Measurements from ENCODE around the gene SPRYD7. TPM values are rescaled to one million over a fixed set of nuclear protein-coding genes. Genes with fewer than 3 reads are reported as not detected.

SPRYD7 gene
- polyA plus RNA-seq, 1 donor (not counting 4 experiments of a cell fraction or from before 2014, with no cell fraction given), result 11.3 TPM

GRCh38 chr13:49904729-49905456, 31.2 kb downstream of the SPRYD7 start:
- no peaks in the 10 kb centered on the region for H3K36me3 ChIP-seq (ENCODE audit: control insufficient read depth in 2 of 2, extremely low read depth in 1 of 2, insufficient read depth in 2 of 2, low read length in 2 of 2)
- no peaks in the 10 kb centered on the region for H3K4me1 ChIP-seq (ENCODE audit: control insufficient read depth, extremely low read depth, insufficient read depth, low read length)
- H3K27ac ChIP-seq (ENCODE audit: control insufficient read depth, insufficient read depth, low read length), result no peak overlapping the region
- no peak overlapping the region for H3K9ac ChIP-seq (ENCODE audit: control insufficient read depth, extremely low read depth, insufficient read depth, low read length)
- DNase-seq (ENCODE audit: low read depth, low spot score), result no peak
- H3K79me2 ChIP-seq (ENCODE audit: control insufficient read depth, insufficient read depth, low read length), result no peaks in the 10 kb centered on the region
- H3K4me3 ChIP-seq (ENCODE audit: control insufficient read depth in 2 of 3, extremely low read depth in 1 of 3, insufficient read depth in 2 of 3, low read depth in 1 of 3, low read length in 3 of 3), result no peak overlapping the region
- FAIRE-seq, result no peak
- dilution Hi-C loops (cut with MboI; ENCODE audit: extremely low pct_ligation_motif_present, low sequenced_read_pairs), result no loop called here
- no peaks in the 10 kb centered on the region for H3K9me3 ChIP-seq (ENCODE audit: control insufficient read depth, low read depth, low read length)
- H2AFZ ChIP-seq (ENCODE audit: control insufficient read depth, low read length), result no peak overlapping the region
- H3K9me1 ChIP-seq (ENCODE audit: control insufficient read depth, extremely low read depth, insufficient read depth, low read length), result no peaks in the 10 kb centered on the region
- no peaks in the 10 kb centered on the region for H3K27me3 ChIP-seq (ENCODE audit: control insufficient read depth, extremely low read depth, insufficient read depth, low read length)
- H4K20me1 ChIP-seq (ENCODE audit: control insufficient read depth, extremely low read depth, insufficient read depth, low read length), result no peaks in the 10 kb centered on the region
- no peak for TF ChIP-seq CTCF (optimal IDR thresholded peaks at IDR 0.05 in 1 of 3, IDR thresholded peaks at IDR 0.05 in 1 of 3, conservative IDR thresholded peaks at IDR 0.05 in 1 of 3; ENCODE audit: extremely low read depth in 1 of 3, insufficient read depth in 2 of 3, low read length in 3 of 3)
- no peak for TF ChIP-seq EZH2 (IDR thresholded peaks at IDR 0.05; ENCODE audit: low read length)
- no peak overlapping the region for H3K4me2 ChIP-seq (ENCODE audit: control insufficient read depth, extremely low read depth, insufficient read depth, low read depth, low read length)

GRCh38 chr13:49898792-49899191, 37.3 kb downstream of the SPRYD7 start:
- Histone ChIP-seq H2AFZ (ENCODE audit: control insufficient read depth, low read length) (no peak overlapping the region), H3K79me2 (ENCODE audit: control insufficient read depth, insufficient read depth, low read length) (no peaks in the 10 kb centered on the region), H3K36me3 (ENCODE audit: control insufficient read depth in 2 of 2, extremely low read depth in 1 of 2, insufficient read depth in 2 of 2, low read length in 2 of 2) (no peaks in the 10 kb centered on the region), H3K9ac (ENCODE audit: control insufficient read depth, extremely low read depth, insufficient read depth, low read length) (no peak overlapping the region), H3K9me1 (ENCODE audit: control insufficient read depth, extremely low read depth, insufficient read depth, low read length) (no peaks in the 10 kb centered on the region), H3K4me3 (ENCODE audit: control insufficient read depth in 2 of 3, extremely low read depth in 1 of 3, insufficient read depth in 2 of 3, low read depth in 1 of 3, low read length in 3 of 3) (no peak overlapping the region), H3K4me1 (ENCODE audit: control insufficient read depth, extremely low read depth, insufficient read depth, low read length) (no peaks in the 10 kb centered on the region), H3K4me2 (ENCODE audit: control insufficient read depth, extremely low read depth, insufficient read depth, low read depth, low read length) (no peak overlapping the region), H4K20me1 (ENCODE audit: control insufficient read depth, extremely low read depth, insufficient read depth, low read length) (no peaks in the 10 kb centered on the region), H3K9me3 (ENCODE audit: control insufficient read depth, low read depth, low read length) (no peaks in the 10 kb centered on the region), H3K27ac (ENCODE audit: control insufficient read depth, insufficient read depth, low read length) (no peak overlapping the region), H3K27me3 (ENCODE audit: control insufficient read depth, extremely low read depth, insufficient read depth, low read length) (no peaks in the 10 kb centered on the region)
- no peak for TF ChIP-seq CTCF (optimal IDR thresholded peaks at IDR 0.05 in 1 of 3, IDR thresholded peaks at IDR 0.05 in 1 of 3, conservative IDR thresholded peaks at IDR 0.05 in 1 of 3; ENCODE audit: extremely low read depth in 1 of 3, insufficient read depth in 2 of 3, low read length in 3 of 3)
- no peak for TF ChIP-seq EZH2 (IDR thresholded peaks at IDR 0.05; ENCODE audit: low read length)
- FAIRE-seq, result no peak
- dilution Hi-C loops (cut with MboI; ENCODE audit: extremely low pct_ligation_motif_present, low sequenced_read_pairs), result no loop called here
- no peak for DNase-seq (ENCODE audit: low read depth, low spot score)

All from keratinocyte (primary cell).